Heart left ventricle (tissue), 13 donors: ENCODE results near the gene KISS1.

Experiments used
- POLR2A ChIP-seq, 2 donors: fragments of 450-650 bp; IDR thresholded peaks; one replicate each; pipeline ENCODE4 v1.6.1; 2017; ENCODE audit warnings: antibody characterized with exemption in 2 of 2, mild to moderate bottlenecking in 2 of 2, moderate library complexity in 2 of 2
- TF ChIP-seq, protein P1 (sequence below), 12 donors: fragments of 200-600 bp; sonication (generic) in 4 of 12; IDR thresholded peaks; one replicate each; pipeline versions ENCODE4 v1.5.0 to v1.8.0; 2018 to 2022; ENCODE audit warnings: antibody characterized with exemption in 12 of 12, mild to moderate bottlenecking in 5 of 12
- donor health status: ischemic (EF 13 %, LVEDD 7.1; RV severe dilation, severe dysfunction).
- donor health status: DM: no; HTN: yes; CAD: no.
- donor health status: DM: no; HTN: no; CAD: no.
- donor health status: ischemic (EF 25% LVEDD 6.9; RV normal size, moderate dysfunction).
- donor health status: ischemic (EF 25% LVEDD 5.7; RV mildly dilated, moderate dysfunction).
- donor health status: ischemic (EF 35%, LVEDD 5.7; RV mildly dilated, moderate dysfunction).
- donor health status: nonischemic (EF 11% LVEDD 7.7; RV severe dilation, severe dysfunction).
- donor health status: DM: yes; HTN: yes; CAD: no.
- donor health status: PGD.
- donor health status: ischemic (EF 29% LVEDD 5.4; RV normal size, mild dysfunction).
- donor health status: nonischemic (EF 23%, LVEDD 6.1; RV moderate dilation, normal function).

DNA sequence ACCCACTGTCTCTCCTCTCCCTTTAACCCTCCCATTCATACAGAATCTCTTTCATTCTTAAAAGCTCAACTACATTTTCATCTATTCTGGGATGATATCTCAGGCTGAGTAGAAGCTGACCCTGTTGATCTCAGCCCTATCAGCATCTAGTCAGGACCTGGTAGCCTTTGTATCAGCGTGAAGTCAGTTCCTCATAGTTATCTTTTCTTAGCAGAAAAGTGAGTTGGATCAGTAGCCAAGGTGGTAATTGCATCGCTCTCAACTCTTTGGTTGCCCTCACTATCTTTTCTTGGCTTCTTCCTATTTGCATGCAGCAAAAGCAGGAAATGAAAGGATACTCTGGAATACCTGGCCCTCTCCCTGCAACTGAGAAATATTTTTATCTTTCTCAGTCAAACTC, 31.1 kb upstream of the KISS1 start:
- TF ChIP-seq, protein P1, sequence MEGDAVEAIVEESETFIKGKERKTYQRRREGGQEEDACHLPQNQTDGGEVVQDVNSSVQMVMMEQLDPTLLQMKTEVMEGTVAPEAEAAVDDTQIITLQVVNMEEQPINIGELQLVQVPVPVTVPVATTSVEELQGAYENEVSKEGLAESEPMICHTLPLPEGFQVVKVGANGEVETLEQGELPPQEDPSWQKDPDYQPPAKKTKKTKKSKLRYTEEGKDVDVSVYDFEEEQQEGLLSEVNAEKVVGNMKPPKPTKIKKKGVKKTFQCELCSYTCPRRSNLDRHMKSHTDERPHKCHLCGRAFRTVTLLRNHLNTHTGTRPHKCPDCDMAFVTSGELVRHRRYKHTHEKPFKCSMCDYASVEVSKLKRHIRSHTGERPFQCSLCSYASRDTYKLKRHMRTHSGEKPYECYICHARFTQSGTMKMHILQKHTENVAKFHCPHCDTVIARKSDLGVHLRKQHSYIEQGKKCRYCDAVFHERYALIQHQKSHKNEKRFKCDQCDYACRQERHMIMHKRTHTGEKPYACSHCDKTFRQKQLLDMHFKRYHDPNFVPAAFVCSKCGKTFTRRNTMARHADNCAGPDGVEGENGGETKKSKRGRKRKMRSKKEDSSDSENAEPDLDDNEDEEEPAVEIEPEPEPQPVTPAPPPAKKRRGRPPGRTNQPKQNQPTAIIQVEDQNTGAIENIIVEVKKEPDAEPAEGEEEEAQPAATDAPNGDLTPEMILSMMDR (IDR thresholded peaks at IDR 0.05) = no peak
- TF ChIP-seq POLR2A (IDR thresholded peaks at IDR 0.05) = no peak
